WTC11 (cell line): ENCODE data around the gene CD209. TPM values are rescaled to one million over a fixed set of nuclear protein-coding genes. Genes with fewer than 3 reads are reported as not detected.
A peak's percentile ranks its signal among the peaks of the same experiment; 100 is the strongest.

ENCODE experiments used
- ATAC-seq: fragments of 200-7000 bp; cut with Tn5 transposase; 2 replicates; pipeline ENCODE4 v1.10.0; 2021; ENCODE audit warnings: mild to moderate bottlenecking, moderate library complexity
- CTCF ChIA-PET: fragments of 300-600 bp; sonication (Branson Sonifier 250); formaldehyde crosslinking; loops from one replicate; lab custom pipeline; 2021; ENCODE audit warnings: antibody characterized with exemption; lab: Charles Lee
- POLR2A ChIA-PET: fragments of 350-600 bp; sonication (Branson Sonifier 250); formaldehyde crosslinking; loops from one replicate; lab custom pipeline; 2021; ENCODE audit warnings: antibody characterized with exemption; lab: Charles Lee
- DNase-seq: peaks from one replicate; pipeline ENCODE4 v3.0.0; 2021; ENCODE audit warnings: low spot score
- H3K27ac Mint-ChIP-seq: 2 replicates; pipeline ENCODE4 v1.8.0; 2021; ENCODE audit warnings: mixed read lengths
- H3K27me3 Mint-ChIP-seq: 2 replicates; pipeline ENCODE4 v1.8.0; 2021; ENCODE audit warnings: low read depth, mild to moderate bottlenecking, moderate library complexity, mixed read lengths
- H3K36me3 Mint-ChIP-seq: 2 replicates; pipeline ENCODE4 v1.8.0; 2021; ENCODE audit warnings: mixed read lengths
- H3K4me1 Mint-ChIP-seq: 2 replicates; pipeline ENCODE4 v1.8.0; 2022; ENCODE audit warnings: mixed read lengths
- H3K4me3 Mint-ChIP-seq: 2 replicates; pipeline ENCODE4 v1.8.0; 2021; ENCODE audit warnings: mild to moderate bottlenecking, moderate library complexity, mixed read lengths
- H3K9me3 Mint-ChIP-seq: 2 replicates; pipeline ENCODE4 v1.8.0; 2021; ENCODE audit warnings: mixed read lengths
- ARID4B ChIP-seq: sonication (generic); formaldehyde crosslinking; IDR thresholded peaks from 2 replicates; pipeline ENCODE4 v1.8.0; 2023; ENCODE audit warnings: missing genetic modification reagents, mild to moderate bottlenecking, borderline replicate concordance
- ERG ChIP-seq: fragments of 250-450 bp; sonication (Bioruptor Pico); IDR thresholded peaks from 2 replicates; pipeline ENCODE4 v1.8.0; 2021; ENCODE audit warnings: mild to moderate bottlenecking
- FOXK1 ChIP-seq: sonication (generic); formaldehyde crosslinking; IDR thresholded peaks from 2 replicates; pipeline ENCODE4 v1.8.0; 2022; ENCODE audit warnings: mild to moderate bottlenecking, moderate library complexity, missing genetic modification reagents
- NFATC4 ChIP-seq: fragments of 250-450 bp; sonication (Bioruptor Pico); IDR thresholded peaks from 2 replicates; pipeline ENCODE4 v1.9.0; 2021; ENCODE audit warnings: mild to moderate bottlenecking
- NFYB ChIP-seq: sonication (generic); formaldehyde crosslinking; conservative IDR thresholded peaks from 2 replicates; pipeline ENCODE4 v1.8.0; 2022; ENCODE audit warnings: low read depth, missing genetic modification reagents
- ZMAT4 ChIP-seq: fragments of 250-450 bp; sonication (Bioruptor Pico); IDR thresholded peaks from 2 replicates; pipeline ENCODE4 v1.9.0; 2021; ENCODE audit warnings: mild to moderate bottlenecking
- ZNF416 ChIP-seq: fragments of 250-450 bp; sonication (Bioruptor Pico); IDR thresholded peaks from 2 replicates; pipeline ENCODE4 v1.9.0; 2021; ENCODE audit warnings: mild to moderate bottlenecking, inconsistent platforms
- ZNF423 ChIP-seq: fragments of 250-450 bp; sonication (Bioruptor Pico); IDR thresholded peaks from 2 replicates; pipeline ENCODE4 v2.1.2; 2022; ENCODE audit warnings: mild to moderate bottlenecking, moderate library complexity
- ZSCAN18 ChIP-seq: fragments of 250-450 bp; sonication (Bioruptor Pico); IDR thresholded peaks from 2 replicates; pipeline ENCODE4 v2.1.2; 2022; ENCODE audit warnings: mild to moderate bottlenecking, moderate library complexity
- total RNA-seq: library from RNA; stranded (reverse); gene quantifications from 3 replicates; pipeline ENCODE4 v1.2.3, GENCODE V29; 2021

The CD209 gene
- total RNA-seq, 1 experiment from 2014 or later, result not detected

- no peak for TF ChIP-seq NFYB (CRISPR knock-in tag)
- TF ChIP-seq, all 79 proteins: peak for 0
Observed at GRCh38 chr19:7698583-7698982, 48.8 kb downstream of the CD209 start (continued).

- POLR2A ChIA-PET, result no interaction called here
Observed at GRCh38 chr19:7697721-7698287, 49.5 kb downstream of the CD209 start.

More at GRCh38 chr19:7697721-7698287, 49.5 kb downstream of the CD209 start:
- Mint-ChIP-seq H3K27me3 (peaks cover 21% of the 10 kb centered on the region), H3K4me1 (peaks cover 23% of the 10 kb centered on the region), H3K9me3 (no peaks in the 10 kb centered on the region), H3K4me3 (peak overlapping the region; percentile 45; the same call in 1 of the 2 replicates), H3K27ac (no peak overlapping the region), H3K36me3 (no peaks in the 10 kb centered on the region)
- DNase-seq (no peak), ATAC-seq (no peak)
- CTCF ChIA-PET, result interaction anchor here (1.2 to 5.0 kb wide), 4 partner anchors 17 to 155 kb away, joined by 5 to 40 read pairs (median 9); partner anchors contain the start of gene TRAPPC5
- TF ChIP-seq NFYB (CRISPR knock-in tag) (no peak), ZNF416 (no peak), ARID4B (no peak), ZNF423 (CRISPR knock-in tag) (no peak), ERG (CRISPR knock-in tag) (no peak), FOXK1 (CRISPR knock-in tag) (no peak), ZMAT4 (no peak), ZSCAN18 (CRISPR knock-in tag) (no peak), NFATC4 (no peak)
